DND-41 (cell line): Measurements from ENCODE around the gene CTNNA3.

ENCODE experiments used
- EZH2 ChIP-seq: IDR thresholded peaks from 3 replicates; pipeline ENCODE4 v1.6.1; 2012; ENCODE audit warnings: borderline replicate concordance, low read depth, mild to moderate bottlenecking, moderate library complexity, low read length, inconsistent platforms; ENCODE audit not compliant: severe bottlenecking
- TF ChIP-seq, protein P1 (sequence below): IDR thresholded peaks from 2 replicates; pipeline ENCODE4 v1.5.1; 2012; ENCODE audit warnings: borderline replicate concordance, low read length, moderate library complexity, mild to moderate bottlenecking; ENCODE audit not compliant: poor library complexity, severe bottlenecking; ENCODE audit errors: extremely low read depth

DNA sequence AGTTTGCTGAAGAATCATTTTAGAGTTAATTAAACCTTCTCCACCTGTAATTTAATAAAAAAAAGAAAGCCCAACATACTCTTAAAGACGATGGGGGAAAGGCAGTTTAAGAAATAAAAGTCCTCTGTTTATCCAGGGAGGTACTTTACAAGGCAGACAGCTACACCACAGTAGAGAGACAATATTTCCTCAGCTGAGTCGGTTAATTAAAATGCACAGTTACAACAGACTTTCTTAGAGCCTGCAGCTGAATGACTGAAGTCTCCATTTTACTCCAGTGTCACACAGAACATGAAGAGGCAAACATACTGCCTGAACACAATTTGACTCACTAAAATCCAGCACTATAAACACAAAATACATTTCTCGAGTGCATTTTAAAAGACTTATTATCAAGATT, 755.0 kb downstream of the CTNNA3 start:
- TF ChIP-seq, protein P1, sequence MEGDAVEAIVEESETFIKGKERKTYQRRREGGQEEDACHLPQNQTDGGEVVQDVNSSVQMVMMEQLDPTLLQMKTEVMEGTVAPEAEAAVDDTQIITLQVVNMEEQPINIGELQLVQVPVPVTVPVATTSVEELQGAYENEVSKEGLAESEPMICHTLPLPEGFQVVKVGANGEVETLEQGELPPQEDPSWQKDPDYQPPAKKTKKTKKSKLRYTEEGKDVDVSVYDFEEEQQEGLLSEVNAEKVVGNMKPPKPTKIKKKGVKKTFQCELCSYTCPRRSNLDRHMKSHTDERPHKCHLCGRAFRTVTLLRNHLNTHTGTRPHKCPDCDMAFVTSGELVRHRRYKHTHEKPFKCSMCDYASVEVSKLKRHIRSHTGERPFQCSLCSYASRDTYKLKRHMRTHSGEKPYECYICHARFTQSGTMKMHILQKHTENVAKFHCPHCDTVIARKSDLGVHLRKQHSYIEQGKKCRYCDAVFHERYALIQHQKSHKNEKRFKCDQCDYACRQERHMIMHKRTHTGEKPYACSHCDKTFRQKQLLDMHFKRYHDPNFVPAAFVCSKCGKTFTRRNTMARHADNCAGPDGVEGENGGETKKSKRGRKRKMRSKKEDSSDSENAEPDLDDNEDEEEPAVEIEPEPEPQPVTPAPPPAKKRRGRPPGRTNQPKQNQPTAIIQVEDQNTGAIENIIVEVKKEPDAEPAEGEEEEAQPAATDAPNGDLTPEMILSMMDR: no peak
- no peak for TF ChIP-seq EZH2
